ENCODE data around the gene SMCO4.

Gene SMCO4

DNA sequence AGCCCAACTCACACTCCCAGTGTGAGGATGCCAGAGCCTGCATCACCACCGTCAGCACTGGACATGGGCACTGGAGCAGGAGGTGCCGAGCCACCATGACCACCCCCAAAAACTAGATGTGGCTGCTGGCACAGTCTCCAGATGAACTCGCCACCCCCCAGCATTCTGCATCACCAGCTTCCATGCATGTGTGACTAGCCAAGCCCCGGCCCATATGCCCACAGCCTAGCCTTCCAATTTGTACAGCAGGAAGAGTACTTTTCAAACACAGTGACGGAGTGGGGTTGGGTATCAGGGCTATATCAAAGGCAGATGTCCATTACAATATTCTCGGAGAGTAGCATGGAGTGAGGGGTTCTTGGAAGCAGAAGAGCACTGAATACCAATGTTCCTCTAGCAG, 62.9 kb downstream of the SMCO4 start:
- H3K9ac ChIP-seq (ENCODE audit: low read length): no peak overlapping the region
- H3K9me2 ChIP-seq (ENCODE audit: low read depth, low read length): no peaks in the 10 kb centered on the region
- TF ChIP-seq EZH2 (IDR thresholded peaks at IDR 0.05; ENCODE audit: borderline replicate concordance, low read length): no peak
- TF ChIP-seq, protein P1, sequence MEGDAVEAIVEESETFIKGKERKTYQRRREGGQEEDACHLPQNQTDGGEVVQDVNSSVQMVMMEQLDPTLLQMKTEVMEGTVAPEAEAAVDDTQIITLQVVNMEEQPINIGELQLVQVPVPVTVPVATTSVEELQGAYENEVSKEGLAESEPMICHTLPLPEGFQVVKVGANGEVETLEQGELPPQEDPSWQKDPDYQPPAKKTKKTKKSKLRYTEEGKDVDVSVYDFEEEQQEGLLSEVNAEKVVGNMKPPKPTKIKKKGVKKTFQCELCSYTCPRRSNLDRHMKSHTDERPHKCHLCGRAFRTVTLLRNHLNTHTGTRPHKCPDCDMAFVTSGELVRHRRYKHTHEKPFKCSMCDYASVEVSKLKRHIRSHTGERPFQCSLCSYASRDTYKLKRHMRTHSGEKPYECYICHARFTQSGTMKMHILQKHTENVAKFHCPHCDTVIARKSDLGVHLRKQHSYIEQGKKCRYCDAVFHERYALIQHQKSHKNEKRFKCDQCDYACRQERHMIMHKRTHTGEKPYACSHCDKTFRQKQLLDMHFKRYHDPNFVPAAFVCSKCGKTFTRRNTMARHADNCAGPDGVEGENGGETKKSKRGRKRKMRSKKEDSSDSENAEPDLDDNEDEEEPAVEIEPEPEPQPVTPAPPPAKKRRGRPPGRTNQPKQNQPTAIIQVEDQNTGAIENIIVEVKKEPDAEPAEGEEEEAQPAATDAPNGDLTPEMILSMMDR (IDR thresholded peaks at IDR 0.05; ENCODE audit: low read length): no peak
- H4K20me1 ChIP-seq (ENCODE audit: insufficient read depth, low read length): no peaks in the 10 kb centered on the region
- no peak overlapping the region for H3K27ac ChIP-seq (ENCODE audit: low read depth, low read length, poor library complexity, severe bottlenecking)
- H3K27me3 ChIP-seq (ENCODE audit: insufficient read depth, low read length): no peaks in the 10 kb centered on the region
- no peaks in the 10 kb centered on the region for H3K36me3 ChIP-seq (ENCODE audit: insufficient read depth, low read length)
- no peaks in the 10 kb centered on the region for H3F3A ChIP-seq (ENCODE audit: insufficient read depth, low read length)
- no peaks in the 10 kb centered on the region for H3K4me1 ChIP-seq (ENCODE audit: insufficient read depth, low read length, severe bottlenecking)
- H3K4me3 ChIP-seq (ENCODE audit: low read depth, low read length, poor library complexity, severe bottlenecking): no peak overlapping the region
- no peak overlapping the region for H3K4me2 ChIP-seq (ENCODE audit: low read length)
- no peaks in the 10 kb centered on the region for H3K9me3 ChIP-seq (ENCODE audit: low read length)
- H3K79me2 ChIP-seq (ENCODE audit: insufficient read depth, low read length): no peaks in the 10 kb centered on the region
- no peak overlapping the region for H2AFZ ChIP-seq (ENCODE audit: low read length)

DNA sequence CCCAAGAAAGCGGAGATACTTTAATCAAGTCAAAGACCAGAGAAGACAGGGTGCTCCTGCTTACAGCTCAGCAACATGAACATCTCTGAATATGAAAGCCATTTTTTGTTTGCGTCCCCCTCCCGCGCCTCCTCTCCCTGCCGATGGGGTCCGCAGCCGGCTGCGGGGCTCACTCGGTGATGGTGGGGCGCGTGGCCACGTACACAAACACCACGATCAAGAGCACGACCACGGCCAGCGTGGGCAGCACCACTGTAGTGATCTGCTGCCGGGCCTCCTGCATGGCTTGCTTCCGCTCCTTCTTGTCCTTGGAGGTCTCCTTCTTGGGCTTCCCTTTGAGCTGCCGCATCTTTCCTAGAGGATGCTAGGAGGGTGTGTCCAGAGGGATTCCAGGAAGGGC, 64.3 kb downstream of the SMCO4 start:
- no peaks in the 10 kb centered on the region for H3K27me3 ChIP-seq (ENCODE audit: insufficient read depth, low read length)
- no peak overlapping the region for H3K27ac ChIP-seq (ENCODE audit: low read depth, low read length, poor library complexity, severe bottlenecking)
- no peaks in the 10 kb centered on the region for H4K20me1 ChIP-seq (ENCODE audit: insufficient read depth, low read length)
- no peaks in the 10 kb centered on the region for H3K9me3 ChIP-seq (ENCODE audit: low read length)
- no peak overlapping the region for H3K4me3 ChIP-seq (ENCODE audit: low read depth, low read length, poor library complexity, severe bottlenecking)
- no peaks in the 10 kb centered on the region for H3K9me2 ChIP-seq (ENCODE audit: low read depth, low read length)
- no peaks in the 10 kb centered on the region for H3K4me1 ChIP-seq (ENCODE audit: insufficient read depth, low read length, severe bottlenecking)
- no peak overlapping the region for H3K9ac ChIP-seq (ENCODE audit: low read length)
- no peaks in the 10 kb centered on the region for H3K36me3 ChIP-seq (ENCODE audit: insufficient read depth, low read length)
- H2AFZ ChIP-seq (ENCODE audit: low read length): no peak overlapping the region
- H3K4me2 ChIP-seq (ENCODE audit: low read length): no peak overlapping the region
- TF ChIP-seq EZH2 (IDR thresholded peaks at IDR 0.05; ENCODE audit: borderline replicate concordance, low read length): no peak
- TF ChIP-seq, protein P1 (IDR thresholded peaks at IDR 0.05; ENCODE audit: low read length): no peak
- H3K79me2 ChIP-seq (ENCODE audit: insufficient read depth, low read length): no peaks in the 10 kb centered on the region
- no peaks in the 10 kb centered on the region for H3F3A ChIP-seq (ENCODE audit: insufficient read depth, low read length)

DNA sequence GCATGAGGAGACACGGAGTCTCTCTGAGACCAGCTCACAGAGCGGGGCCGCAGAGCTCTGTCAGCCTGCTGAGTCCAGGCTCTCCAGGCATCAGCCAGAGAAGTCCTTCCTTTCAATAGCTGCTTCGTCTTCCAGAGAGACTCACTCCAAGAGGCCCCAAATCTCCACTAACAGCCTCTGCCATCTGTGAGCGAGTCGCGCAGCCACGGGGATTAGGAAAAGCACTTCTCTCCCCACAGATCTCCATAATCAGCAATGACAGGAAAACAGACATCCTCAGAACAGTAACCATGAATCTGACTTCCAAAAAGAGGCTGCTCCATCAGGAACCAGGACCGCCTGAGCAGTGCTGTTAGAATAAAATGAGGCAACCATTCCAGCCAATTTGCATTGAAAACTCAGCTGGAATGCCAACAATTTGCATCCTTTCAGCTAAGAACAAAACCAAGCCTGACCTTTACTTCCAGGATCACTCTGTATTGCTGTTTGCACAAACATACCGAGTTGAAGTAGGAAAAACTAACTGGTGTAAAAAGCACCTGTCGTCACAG, 65.4 kb downstream of the SMCO4 start:
- Histone ChIP-seq H3K4me3 (ENCODE audit: low read depth, low read length, poor library complexity, severe bottlenecking) (no peak overlapping the region), H3K9me3 (ENCODE audit: low read length) (no peaks in the 10 kb centered on the region), H3K4me2 (ENCODE audit: low read length) (no peak overlapping the region), H3K9me2 (ENCODE audit: low read depth, low read length) (no peaks in the 10 kb centered on the region), H3K79me2 (ENCODE audit: insufficient read depth, low read length) (no peaks in the 10 kb centered on the region), H3K27ac (ENCODE audit: low read depth, low read length, poor library complexity, severe bottlenecking) (no peak overlapping the region), H3K4me1 (ENCODE audit: insufficient read depth, low read length, severe bottlenecking) (no peaks in the 10 kb centered on the region), H4K20me1 (ENCODE audit: insufficient read depth, low read length) (no peaks in the 10 kb centered on the region), H2AFZ (ENCODE audit: low read length) (no peak overlapping the region), H3K9ac (ENCODE audit: low read length) (no peak overlapping the region), H3K27me3 (ENCODE audit: insufficient read depth, low read length) (no peaks in the 10 kb centered on the region), H3K36me3 (ENCODE audit: insufficient read depth, low read length) (no peaks in the 10 kb centered on the region), H3F3A (ENCODE audit: insufficient read depth, low read length) (no peaks in the 10 kb centered on the region)
- TF ChIP-seq EZH2 (IDR thresholded peaks at IDR 0.05; ENCODE audit: borderline replicate concordance, low read length): no peak
- TF ChIP-seq, protein P1 (IDR thresholded peaks at IDR 0.05; ENCODE audit: low read length): no peak

All from OCI-LY1 (cell line).